Measurements from ENCODE around the gene CCDC192. TPM values are rescaled to one million over a fixed set of nuclear protein-coding genes. Genes with fewer than 3 reads are reported as not detected.

The CCDC192 gene
- polyA plus RNA-seq, 1 donor from 2014 or later: not detected

DNA sequence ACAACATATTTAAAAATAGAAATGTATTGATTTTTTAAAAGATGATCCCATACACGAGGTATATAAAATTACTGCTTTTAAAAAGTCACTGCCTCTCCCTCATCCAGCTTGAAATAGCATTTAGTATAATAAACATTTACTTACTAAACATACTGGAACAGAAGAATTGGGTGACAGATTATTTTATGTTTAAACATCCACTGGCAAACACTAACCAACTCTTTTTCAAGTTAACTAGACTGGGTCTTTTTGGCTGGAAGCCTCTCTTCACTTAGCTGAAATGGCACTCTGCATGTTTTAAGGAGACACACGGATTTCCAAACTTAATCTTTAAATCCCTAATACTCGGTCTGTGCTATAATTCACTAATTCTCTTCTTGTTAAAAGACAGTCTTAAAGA is 35.3 kb upstream of the CCDC192 start:
- Histone ChIP-seq H3F3A (ENCODE audit: insufficient read depth, low read length, poor library complexity, severe bottlenecking) (no peaks in the 10 kb centered on the region), H3K79me2 (replicated peaks; ENCODE audit: insufficient read depth, low read length) (no peaks in the 10 kb centered on the region), H3K27ac (ENCODE audit: low read length) (no peak overlapping the region), H3K9me2 (ENCODE audit: insufficient read depth, low read length) (no peaks in the 10 kb centered on the region), H3K9ac (ENCODE audit: low read length) (no peak overlapping the region), H3K9me3 (ENCODE audit: low read length) (no peaks in the 10 kb centered on the region), H3K27me3 (ENCODE audit: insufficient read depth, low read depth, low read length) (no peaks in the 10 kb centered on the region), H3K4me2 (ENCODE audit: low read length) (no peak overlapping the region), H2AFZ (ENCODE audit: low read depth, low read length) (no peak overlapping the region), H3K4me3 (ENCODE audit: low read length) (no peak overlapping the region), H3K36me3 (ENCODE audit: insufficient read depth, low read length) (no peaks in the 10 kb centered on the region), H4K20me1 (ENCODE audit: insufficient read depth) (no peaks in the 10 kb centered on the region)
- TF ChIP-seq TAF1 (IDR thresholded peaks at IDR 0.05; ENCODE audit: low read depth) (no peak), EZH2 (IDR thresholded peaks at IDR 0.05; ENCODE audit: borderline replicate concordance, insufficient read depth, low read length, poor library complexity, severe bottlenecking) (no peak), CTCF (IDR thresholded peaks at IDR 0.05; ENCODE audit: poor library complexity, severe bottlenecking) (no peak), MXI1 (conservative IDR thresholded peaks at IDR 0.05; ENCODE audit: poor library complexity, severe bottlenecking) (no peak), EP300 (conservative IDR thresholded peaks at IDR 0.05; ENCODE audit: poor library complexity, severe bottlenecking) (no peak), SMC3 (conservative IDR thresholded peaks at IDR 0.05; ENCODE audit: poor library complexity) (no peak), POLR2AphosphoS5 (IDR thresholded peaks at IDR 0.05) (no peak), REST (IDR thresholded peaks at IDR 0.05; ENCODE audit: borderline replicate concordance) (no peak), RAD21 (conservative IDR thresholded peaks at IDR 0.05) (no peak)

DNA sequence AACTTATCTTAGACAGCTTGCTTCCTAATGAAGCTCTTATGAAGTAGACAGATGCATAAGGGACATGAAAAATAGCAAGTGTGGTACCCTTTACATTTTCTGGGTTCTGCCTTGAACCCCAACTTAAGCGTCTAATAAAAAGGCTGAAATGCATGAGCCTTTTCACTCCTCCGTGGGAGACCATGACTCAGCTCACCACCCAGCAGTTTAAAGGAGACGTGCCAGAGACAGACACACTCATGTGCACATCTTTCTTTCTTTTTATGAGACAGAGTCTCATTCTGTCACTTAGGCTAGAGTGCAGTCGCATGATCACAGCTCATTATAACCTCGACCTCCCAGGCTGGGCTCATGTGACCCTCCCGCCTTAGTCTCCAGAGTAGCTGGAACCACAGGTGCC is 32.0 kb upstream of the CCDC192 start:
- no peak overlapping the region for H2AFZ ChIP-seq (ENCODE audit: low read depth, low read length)
- H3K4me3 ChIP-seq (ENCODE audit: low read length): no peak overlapping the region
- H3F3A ChIP-seq (ENCODE audit: insufficient read depth, low read length, poor library complexity, severe bottlenecking): no peaks in the 10 kb centered on the region
- H3K27me3 ChIP-seq (ENCODE audit: insufficient read depth, low read depth, low read length): no peaks in the 10 kb centered on the region
- no peak overlapping the region for H3K4me2 ChIP-seq (ENCODE audit: low read length)
- no peak for TF ChIP-seq SMC3 (conservative IDR thresholded peaks at IDR 0.05; ENCODE audit: poor library complexity)
- H3K79me2 ChIP-seq (replicated peaks; ENCODE audit: insufficient read depth, low read length): no peaks in the 10 kb centered on the region
- H3K36me3 ChIP-seq (ENCODE audit: insufficient read depth, low read length): no peaks in the 10 kb centered on the region
- H4K20me1 ChIP-seq (ENCODE audit: insufficient read depth): no peaks in the 10 kb centered on the region
- no peaks in the 10 kb centered on the region for H3K9me3 ChIP-seq (ENCODE audit: low read length)
- H3K9ac ChIP-seq (ENCODE audit: low read length): no peak overlapping the region
- no peaks in the 10 kb centered on the region for H3K9me2 ChIP-seq (ENCODE audit: insufficient read depth, low read length)
- H3K27ac ChIP-seq (ENCODE audit: low read length): no peak overlapping the region

All from neural cell (in vitro differentiated cells).